NCI-H2196 treated with DMSO at 0.1 percent for 48 hours (cell line): Measurements from ENCODE around the gene NDOR1.

Experiments used
- DNase-seq: peaks from one replicate; lab custom pipeline; 2025; ENCODE audit not compliant: unreplicated experiment; lab: John Stamatoyannopoulos, UW

NDOR1 gene

GRCh38 chr9:137182836-137183235, 22.7 kb upstream of the NDOR1 start:
- DNase-seq: no peak

GRCh38 chr9:137183980-137184595, 21.4 kb upstream of the NDOR1 start:
- no peak for DNase-seq

GRCh38 chr9:137184881-137185660, 20.4 kb upstream of the NDOR1 start:
- DNase-seq: no peak

- DNase-seq: no peak
Measured at GRCh38 chr9:137185921-137186320, 19.6 kb upstream of the NDOR1 start.

GRCh38 chr9:137186385-137186784, 19.1 kb upstream of the NDOR1 start:
- DNase-seq: no peak

GRCh38 chr9:137187386-137187785, 18.1 kb upstream of the NDOR1 start:
- no peak for DNase-seq

GRCh38 chr9:137188086-137188489, 17.4 kb upstream of the NDOR1 start:
- no peak for DNase-seq

- DNase-seq: peak; percentile 74
Measured at GRCh38 chr9:137188490-137189296, 16.8 kb upstream of the NDOR1 start, which contains the start of the genes ANAPC2 and SSNA1. TSS of gene ANAPC2 (minus strand) at chr9:137188560. CDS start at chr9:137188532, 28 bp downstream. TSS of gene SSNA1 (plus strand) at chr9:137188676. CDS start at chr9:137188727, 51 bp downstream.

GRCh38 chr9:137189297-137190295, 15.9 kb upstream of the NDOR1 start:
- DNase-seq: no peak

- no peak for DNase-seq
Measured at GRCh38 chr9:137190315-137190856, 15.1 kb upstream of the NDOR1 start.

- no peak for DNase-seq
Measured at GRCh38 chr9:137191245-137191644, 14.3 kb upstream of the NDOR1 start.

- no peak for DNase-seq
Measured at GRCh38 chr9:137191691-137192447, 13.6 kb upstream of the NDOR1 start.

- no peak for DNase-seq
Measured at GRCh38 chr9:137192448-137192780, 13.1 kb upstream of the NDOR1 start.

GRCh38 chr9:137192859-137193258, 12.6 kb upstream of the NDOR1 start:
- no peak for DNase-seq

- no peak for DNase-seq
Measured at GRCh38 chr9:137193771-137194170, 11.7 kb upstream of the NDOR1 start.

- no peak for DNase-seq
Measured at GRCh38 chr9:137194388-137194787, 11.1 kb upstream of the NDOR1 start.

- peak; percentile 66 for DNase-seq
Measured at GRCh38 chr9:137194909-137195308, 10.6 kb upstream of the NDOR1 start.

GRCh38 chr9:137195525-137196220, 9.8 kb upstream of the NDOR1 start:
- DNase-seq: peak; percentile 84
